GM19023 (cell line): ENCODE data around the gene SLC16A5.
"Not testable (repeated sequence)": the region's sequence is repeated elsewhere in the genome, so short reads cannot be mapped to it uniquely, and the experiment has no call there.

Experiments
- ATAC-seq: cut with Tn5 transposase; IDR thresholded peaks from one replicate; pipeline ENCODE4 v1.9.1; 2021; ENCODE audit warnings: mild to moderate bottlenecking, moderate library complexity; ENCODE audit not compliant: unreplicated experiment

SLC16A5 gene

DNA sequence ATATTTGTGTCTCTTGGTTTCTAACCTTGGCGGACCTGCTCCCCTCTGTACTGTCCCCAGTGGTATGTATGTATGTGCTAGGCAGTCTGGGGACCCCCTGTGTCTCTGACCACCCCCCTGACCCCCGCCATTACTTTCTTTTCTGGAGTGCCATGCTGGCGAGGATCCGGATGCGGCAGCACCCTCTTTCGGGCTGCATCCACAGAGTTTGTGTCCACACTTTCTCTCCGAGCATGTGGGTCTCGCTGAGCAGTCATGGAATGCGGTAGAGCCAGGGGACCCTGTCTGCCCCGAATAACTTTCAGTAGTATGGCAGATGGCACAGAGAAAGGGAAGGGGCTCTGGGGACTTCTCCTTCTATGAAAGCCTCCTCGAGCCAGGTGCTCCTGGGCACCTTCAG is 23.7 kb upstream of the SLC16A5 start:
- no peak for ATAC-seq

DNA sequence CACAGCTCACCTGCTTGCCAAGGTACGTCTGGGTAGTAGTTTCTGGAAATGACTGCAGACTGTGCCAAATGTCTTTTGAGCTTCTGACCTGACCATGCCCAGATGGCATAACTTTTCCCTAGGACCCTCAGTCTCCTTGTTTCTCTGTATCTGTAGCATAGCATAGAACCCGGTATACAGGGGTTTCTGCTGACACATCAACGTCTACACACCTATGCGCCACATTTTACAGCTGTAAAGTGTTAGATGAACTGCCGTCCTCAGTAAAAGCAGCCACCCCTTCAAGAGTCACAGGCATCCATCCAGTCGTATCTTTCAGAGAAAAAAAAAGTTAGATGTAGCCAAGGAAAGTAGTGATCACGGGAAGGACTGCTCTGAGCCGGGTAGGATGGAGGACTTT is 23.3 kb upstream of the SLC16A5 start:
- no peak for ATAC-seq

DNA sequence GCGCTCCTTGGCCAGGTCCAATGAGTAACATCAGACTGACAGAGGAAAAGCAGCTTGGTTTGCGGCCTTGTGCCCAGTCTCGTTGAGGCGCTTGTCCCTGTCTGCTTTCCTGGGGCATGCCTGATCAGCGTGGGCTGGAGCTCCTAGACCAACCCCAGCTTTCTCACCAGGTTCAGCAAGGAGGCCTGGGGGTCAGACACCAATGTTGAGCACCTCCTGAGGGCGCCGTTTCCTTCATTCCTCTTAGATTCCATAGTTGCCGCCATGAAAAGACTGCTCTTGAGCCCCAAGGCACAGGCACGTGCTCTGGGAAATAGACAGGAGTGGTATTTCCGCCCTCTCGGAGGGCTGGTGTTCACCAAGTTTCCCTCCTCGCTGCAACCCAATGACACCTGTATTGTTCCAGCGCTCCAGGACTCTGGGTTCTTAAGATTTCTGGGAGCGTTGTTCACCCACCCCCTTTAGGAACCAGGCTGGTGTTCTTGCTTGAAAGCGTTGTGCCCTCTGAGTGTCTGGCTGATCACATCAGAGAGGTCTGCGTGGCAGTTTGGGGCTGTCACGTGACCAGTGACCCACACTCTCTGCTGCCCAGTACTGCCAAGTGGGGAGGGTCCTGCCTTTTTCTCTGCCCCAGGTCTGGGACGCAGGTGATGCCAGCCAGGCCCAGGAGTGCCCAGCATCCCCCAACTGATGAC is 22.7 kb upstream of the SLC16A5 start:
- ATAC-seq = no peak

DNA sequence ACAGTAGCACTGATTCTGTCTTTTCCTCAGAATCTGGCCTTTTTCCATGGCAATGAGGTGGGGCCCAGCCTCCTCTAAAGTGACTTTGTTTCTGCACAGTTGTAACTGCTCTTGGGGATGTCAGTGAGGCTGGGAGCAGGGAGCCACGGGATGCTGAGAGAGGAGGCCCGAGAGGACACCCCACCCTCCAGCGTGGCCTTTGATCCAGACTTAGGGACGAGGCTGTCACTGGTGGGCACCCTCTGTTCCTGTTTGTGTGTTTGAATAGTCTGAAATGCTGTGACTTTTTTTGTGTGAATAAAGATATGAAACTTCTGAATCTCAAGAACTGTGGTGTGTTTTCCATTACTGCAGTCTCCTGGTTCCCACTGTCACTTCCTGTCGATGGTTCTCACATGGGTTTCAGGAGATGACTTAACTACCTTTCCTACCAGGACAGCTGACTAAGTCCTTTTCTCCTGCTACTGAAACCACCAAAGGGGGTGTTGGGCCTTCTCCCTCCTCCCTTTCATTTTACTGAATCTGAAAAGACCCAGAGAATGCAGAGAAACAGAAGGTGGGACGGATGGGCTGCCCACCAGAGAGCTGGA is 22.1 kb upstream of the SLC16A5 start:
- no peak for ATAC-seq

DNA sequence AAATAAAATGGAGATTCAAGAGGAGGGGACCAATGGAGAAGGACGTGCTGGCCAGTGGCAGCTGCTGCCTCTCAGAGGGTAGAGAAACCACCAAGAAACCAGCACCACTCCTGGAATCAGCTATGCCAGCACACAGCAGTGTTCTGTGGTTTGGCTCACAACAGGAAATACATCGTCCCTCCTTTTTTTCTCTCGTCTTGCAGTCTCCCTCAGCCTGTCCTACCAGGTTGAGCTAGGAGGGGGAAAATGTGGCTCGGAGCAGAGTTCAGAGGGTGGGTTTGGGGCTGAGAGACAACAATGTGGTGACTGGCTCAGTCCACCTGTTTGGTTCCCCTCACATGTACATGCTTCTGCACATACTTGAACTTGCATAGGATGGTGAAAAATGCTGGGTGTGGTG is 19.9 kb upstream of the SLC16A5 start:
- no peak for ATAC-seq

DNA sequence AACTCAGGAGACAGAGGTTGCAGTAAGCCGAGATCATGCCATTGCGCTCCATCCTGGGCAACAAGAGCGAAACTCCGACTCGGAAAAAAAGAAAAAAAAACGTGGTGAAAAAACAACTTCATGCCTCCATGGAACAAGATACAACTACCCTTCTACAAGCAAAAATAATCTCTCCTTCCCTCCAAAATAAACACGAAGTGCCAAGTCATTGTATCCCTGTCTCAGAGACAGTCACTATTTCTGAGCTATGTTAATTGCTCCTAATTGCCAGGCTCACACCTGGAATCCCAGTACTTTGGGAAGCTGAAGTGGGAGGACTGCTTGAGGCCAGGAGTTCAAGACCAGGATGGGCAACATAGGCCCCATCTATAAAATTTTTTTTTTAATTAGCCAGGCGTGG is 19.0 kb upstream of the SLC16A5 start:
- ATAC-seq = no peak

DNA sequence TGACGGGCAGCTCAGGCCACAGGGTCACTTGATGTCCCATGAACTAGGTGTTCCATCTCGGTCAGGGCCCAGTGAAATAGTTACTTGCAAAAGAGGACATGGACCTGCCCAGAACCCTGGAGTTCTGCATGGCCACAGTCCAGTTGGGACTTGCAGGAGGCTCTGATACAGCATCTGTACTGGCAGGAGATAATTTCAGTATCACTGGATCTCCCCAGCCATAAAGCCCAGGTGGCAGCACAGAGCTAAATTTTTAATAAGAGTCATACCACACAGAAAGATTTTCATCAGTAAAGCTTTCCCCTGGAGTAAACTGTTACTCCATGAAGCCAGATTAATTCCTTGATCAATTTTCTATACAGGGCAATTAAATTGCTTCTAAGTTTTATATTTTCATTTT is 18.0 kb upstream of the SLC16A5 start:
- ATAC-seq = no peak

DNA sequence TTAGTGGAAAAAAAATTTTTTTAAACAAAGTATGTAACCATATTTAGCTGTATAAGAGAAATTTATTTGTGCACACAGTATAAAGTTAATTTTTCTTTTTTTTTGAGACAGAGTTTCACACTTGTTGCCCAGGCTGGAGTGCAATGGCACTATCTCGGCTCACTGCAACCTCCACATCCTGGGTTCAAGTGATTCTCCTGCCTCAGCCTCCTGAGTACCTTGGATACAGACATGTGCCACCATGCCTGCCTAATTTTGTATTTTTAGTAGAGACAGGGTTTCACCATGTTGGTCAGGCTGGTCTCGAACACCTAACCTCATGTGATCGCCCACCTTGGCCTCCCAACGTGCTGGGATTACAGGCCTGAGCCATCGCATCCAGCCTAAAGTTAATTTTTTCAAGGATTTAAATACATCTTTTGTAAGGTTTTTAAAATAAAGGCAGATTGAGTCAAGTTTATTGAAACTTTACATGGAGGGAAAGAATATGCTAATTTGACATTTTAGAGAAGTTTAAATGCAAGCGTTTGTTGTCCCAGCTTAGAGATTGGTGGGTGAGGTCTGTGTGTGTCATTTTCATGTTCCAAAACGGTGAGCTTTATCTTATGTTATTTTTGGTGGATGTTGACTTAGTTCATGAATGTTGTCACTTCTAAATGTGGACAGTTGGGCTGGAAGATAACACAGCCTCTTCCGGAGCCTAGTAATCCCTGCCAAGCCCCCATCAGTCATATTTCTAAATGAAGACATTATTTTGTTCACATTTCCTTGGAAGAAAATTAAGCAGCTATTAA is 16.1 kb upstream of the SLC16A5 start:
- ATAC-seq = not testable (repeated sequence)

DNA sequence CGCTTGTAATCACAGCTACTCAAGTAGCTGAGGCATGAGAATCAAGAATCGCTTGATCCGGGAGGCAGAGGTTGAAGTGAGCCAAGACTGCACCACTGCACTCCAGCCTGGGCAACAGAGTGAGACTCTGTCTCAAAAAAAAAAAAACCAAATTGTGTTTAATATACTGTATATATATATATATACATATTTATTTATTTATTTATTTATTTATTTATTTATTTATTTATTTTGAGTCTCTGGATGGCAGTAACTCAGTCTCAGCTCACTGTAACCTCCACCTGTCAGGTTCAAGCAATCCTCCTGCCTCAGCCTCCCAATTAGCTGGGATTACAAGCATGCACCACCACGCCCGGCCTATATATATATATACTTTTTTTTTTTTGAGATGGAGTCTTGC is 14.8 kb upstream of the SLC16A5 start:
- ATAC-seq = not testable (repeated sequence)

DNA sequence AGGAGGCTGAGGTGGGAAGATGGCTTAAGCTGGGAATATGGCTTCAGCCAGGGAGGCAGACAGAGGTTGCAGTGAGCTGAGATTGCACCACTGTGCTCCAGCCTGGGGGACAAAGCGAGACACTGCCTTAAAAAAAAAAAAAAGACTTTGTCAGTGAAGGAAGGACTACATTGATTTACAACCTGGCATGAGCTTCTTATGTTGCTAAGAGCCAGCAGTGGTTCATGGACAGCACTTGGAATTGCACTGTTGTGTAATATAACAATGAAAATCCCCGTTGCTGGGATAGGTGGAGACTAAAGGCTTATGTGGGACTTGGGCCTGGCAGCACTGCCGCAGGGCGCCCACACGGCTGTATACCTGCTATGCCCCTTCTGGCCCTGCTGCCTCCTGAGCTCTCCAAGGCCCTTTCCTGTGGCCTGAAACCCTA is 14.1 kb upstream of the SLC16A5 start:
- ATAC-seq = no peak

DNA sequence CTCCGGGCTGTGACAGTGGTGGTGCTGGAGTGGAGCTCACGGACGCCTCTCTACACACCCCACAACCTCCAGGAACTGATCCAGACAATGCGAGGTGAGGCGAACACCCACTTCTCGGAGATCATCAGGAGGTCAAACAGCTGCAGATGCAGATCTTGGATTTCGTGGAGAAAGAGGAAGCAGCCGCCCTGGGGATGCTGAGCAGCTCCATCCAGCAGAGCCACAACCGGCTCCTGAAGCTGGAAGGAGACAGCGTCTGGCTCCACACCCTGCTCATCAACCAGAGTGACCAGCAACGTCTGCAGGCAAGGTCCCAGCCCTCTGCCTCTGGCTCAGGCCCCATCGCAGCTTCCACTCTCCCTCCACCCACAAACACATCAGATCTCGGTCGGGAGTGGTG is 13.2 kb upstream of the SLC16A5 start:
- no peak for ATAC-seq

DNA sequence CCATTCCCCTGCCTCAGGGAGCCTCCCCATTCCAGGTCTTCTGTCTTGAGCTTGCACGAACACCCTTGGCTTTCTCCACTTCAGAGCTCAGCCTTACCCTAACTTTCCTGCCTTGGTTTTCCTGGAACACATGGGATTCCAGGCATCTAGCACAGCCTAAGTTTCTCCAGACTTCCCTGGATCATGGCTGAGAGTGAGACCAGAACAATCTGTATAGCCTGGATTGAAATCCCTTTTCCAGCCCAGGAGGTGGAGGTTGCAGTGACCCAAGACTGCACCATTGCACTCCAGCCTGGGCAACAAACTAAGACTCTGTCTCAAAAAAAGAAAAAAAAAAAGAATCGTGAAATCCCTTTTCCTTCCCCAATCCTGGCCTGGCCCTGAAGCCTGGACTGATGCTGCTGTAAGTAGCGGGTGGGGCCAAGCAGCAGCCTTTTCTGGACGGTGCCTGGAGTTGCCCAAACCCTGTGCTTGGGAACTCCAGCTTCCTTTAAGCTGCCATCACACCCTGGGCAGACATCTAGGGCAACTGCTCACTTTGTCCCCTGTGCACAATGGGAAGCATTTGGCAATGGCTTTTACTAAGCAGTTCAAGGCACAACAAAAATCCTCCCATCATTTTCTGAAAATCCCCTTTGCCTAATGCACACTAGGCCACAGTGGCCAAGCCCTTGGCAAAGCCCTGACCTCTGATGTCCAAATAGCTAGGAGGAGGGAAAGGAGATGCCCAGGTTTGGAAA is 12.0 kb upstream of the SLC16A5 start:
- no peak for ATAC-seq

DNA sequence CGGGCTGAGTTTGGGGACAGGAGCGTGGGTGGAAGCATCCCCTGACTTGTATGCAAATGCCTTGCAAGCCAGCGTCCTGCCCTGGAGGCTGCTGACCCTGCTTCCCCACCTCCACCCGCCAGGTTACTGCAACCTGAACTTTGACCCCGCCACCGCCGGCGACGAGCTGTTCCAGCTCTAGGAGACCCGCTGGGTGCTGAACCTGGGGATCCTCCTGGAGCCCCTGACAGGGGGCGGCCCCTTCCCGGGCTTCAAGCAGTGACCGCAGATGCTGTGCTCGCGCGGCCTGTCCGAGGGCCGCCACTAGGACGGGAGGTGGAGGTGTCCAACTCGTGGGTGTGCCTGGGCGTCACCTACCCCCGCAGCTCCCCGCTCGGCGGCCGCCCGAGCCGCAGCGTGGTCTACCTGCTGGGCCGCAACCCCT is 10.7 kb upstream of the SLC16A5 start:
- ATAC-seq = no peak

DNA sequence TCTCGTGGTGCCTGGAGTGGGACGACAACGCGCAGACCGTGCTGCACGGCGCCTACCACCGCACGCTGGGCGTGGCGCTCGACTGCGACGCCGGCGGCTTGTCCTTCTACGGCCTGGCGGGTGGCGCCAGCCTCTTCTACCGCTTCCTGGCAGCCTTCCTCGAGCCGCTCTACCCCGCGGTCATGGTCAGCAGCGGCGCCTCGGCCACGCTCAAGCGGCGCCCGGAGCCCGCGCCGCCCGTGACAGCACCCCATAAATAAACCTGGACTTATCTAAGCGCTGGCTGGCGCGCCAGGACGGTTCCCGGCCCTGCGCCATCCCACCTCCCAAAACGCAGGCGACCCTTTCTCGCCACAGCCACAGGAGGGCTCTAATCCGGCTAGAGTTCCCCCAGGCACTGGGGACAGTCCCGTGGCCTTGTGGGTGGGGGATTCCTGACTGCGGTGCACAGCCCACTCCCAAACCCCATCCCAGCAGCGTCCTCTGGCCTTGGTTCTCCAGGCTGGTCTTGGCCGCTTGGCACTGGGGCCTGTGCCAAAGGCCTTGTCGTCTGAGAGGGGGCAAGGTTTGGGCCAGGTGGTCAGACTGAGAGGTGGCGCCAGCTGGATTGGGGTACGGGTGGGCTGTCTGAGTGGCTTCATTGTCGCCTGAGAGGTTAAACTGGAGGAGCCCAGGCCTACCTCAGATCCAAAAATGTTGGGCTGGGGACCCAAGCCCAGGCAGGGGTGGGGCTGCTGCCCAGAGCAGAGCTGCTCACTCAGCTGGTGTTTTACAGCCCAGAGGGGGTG is 10.1 kb upstream of the SLC16A5 start:
- peak; percentile 45 for ATAC-seq

DNA sequence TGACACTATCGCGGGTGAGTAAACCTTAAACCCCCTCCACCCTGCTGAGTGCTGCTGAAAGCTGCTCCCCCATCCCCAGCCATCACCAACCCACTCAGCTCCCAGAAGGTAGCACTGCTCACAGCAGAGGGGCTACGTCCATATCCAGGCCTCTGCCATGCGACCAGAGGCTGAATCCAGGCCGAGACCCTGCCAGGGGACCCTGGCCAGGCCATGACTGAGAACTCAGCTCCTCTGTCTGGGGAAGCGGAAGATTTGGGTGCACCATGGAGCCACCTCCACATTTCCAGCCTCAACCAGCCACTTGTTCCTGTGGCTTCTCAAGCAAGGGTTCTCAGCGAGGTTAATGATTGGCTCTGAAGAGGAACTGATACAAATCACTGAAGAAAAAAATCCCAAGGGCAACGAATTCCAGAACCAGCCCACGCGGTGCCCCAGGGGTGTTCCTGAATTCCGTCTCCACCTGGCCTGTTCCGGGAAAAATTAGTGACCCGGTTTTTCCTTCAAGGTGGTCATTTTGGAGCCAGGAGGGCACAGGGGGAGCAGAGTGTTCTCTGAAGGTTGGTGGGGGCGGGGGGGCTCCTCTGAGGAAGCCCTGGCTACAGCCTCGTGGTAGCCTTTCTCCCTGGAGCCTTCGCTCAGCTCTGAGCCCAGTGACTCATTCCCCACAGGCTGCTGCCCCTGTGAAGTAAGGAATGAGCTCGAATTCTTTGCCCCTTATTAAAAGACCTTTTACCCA is 9.3 kb upstream of the SLC16A5 start:
- peak; percentile 35 for ATAC-seq

DNA sequence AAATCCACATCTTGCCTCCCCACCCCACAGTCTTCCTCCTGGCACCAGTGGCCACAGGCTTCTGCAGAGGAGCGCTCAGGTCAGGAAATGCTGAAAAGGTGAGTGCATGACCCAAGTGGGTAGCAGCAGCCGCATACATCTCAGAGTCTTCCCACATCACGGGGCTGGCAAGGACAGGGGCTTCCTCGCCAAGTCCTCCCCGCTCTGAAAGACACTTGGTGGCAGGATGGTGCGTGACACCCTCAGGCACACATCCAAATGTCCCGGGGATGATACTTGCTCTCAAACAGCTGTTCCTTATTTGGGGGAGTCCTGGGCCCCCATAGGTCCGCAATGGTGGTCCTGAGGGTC is 8.8 kb upstream of the SLC16A5 start:
- ATAC-seq = no peak

DNA sequence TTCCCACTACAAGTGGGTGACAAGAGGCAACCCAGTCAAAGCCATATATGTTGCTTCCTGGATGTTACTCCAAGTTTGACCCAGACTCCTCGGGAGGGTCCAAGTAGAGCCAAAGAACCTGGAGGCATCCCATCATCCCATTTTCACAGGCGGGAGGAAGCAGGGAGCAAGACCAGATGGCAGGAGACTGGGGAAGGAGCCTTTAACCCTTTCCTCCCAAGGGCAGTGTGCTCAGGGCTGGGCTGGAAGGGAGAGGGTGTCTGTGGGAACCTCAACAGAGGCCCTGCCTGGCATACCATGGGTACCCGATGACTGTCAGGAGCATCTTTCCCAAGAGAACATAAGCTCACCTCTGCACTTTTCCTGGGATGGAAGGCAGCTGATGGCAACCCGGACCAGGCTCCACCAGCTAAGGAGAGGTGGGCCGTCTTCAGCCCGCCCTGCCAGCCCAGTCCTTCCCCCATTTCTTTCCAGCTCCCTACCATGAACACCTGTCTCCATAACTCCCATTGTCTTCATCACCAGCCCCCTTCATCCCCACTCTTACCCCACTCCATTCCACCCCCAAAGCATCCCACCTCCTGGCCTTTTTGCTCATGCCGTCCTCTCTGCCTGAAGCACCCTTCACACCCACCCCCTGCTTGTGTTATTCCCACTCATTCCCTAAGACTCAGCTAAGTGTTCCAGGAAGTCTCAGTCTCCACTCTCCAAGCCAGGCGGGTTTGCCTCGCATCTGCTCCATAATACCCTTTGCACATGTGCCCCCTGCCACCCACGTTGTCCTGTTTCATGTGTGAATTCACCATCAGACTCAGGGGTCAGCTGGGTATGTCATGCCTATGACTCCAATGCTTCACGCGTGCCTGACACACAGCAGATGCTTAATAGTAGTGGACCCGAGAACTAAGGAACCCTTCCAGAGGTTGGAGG is 5.9 kb upstream of the SLC16A5 start:
- ATAC-seq = no peak

DNA sequence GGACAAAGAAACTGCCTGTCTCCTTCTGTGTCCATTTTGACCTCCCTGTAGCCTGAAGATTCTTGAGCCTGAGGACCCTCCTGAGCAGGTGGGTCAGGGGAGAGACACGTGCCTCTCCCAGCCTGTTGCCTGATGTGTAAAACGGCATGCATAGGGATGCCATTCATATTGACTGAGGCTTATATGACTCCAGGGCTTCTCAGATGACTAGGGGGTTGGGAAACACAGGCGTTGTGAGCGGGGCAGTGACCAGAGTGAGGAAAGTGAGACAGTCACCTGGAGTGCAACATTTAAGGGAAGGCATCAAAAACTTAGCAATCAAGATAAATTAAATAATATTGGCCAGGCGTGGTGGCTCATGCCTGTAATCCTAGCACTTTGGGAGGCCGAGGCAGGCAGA is 5.1 kb upstream of the SLC16A5 start:
- no peak for ATAC-seq
